GM19035 (cell line): Measurements from ENCODE around the gene SCMH1.
"Not testable (repeated sequence)": the region's sequence is repeated elsewhere in the genome, so short reads cannot be mapped to it uniquely, and the experiment has no call there.

Experiments
- ATAC-seq: cut with Tn5 transposase; IDR thresholded peaks from one replicate; pipeline ENCODE4 v1.9.1; 2021; ENCODE audit not compliant: unreplicated experiment

The SCMH1 gene

GRCh38 chr1:41158147-41158875 lies 83.8 kb downstream of the SCMH1 start:
- ATAC-seq: no peak

GRCh38 chr1:41155105-41155504 lies 87.0 kb downstream of the SCMH1 start:
- ATAC-seq: no peak

DNA sequence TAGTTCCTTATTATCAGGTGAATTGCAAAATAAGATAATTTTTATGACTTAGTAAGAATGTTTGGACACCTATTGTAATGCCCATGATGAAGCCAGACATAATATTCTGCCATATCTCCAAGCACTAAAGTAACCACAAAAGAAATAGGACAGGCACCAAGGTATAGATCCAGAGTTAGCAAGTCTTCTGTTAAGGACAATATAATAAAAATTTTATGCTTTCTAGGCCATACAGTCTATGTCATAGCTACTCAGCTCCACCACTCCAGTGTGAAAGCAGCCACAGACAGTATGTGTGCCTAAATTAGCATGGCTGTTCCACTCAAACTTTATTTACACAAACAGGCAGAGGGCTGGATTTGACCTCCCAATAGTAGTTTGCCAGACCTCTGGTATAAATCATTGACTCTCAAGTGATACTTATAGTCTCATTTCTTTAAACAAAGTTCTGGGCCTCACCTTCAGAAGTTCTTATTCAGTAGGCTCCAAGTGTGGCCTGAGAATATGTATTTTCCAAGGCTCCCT lies 88.3 kb downstream of the SCMH1 start:
- ATAC-seq: no peak

GRCh38 chr1:41152622-41153044 lies 89.5 kb downstream of the SCMH1 start:
- ATAC-seq: no peak

GRCh38 chr1:41151846-41152245 lies 90.3 kb downstream of the SCMH1 start:
- ATAC-seq: no peak

DNA sequence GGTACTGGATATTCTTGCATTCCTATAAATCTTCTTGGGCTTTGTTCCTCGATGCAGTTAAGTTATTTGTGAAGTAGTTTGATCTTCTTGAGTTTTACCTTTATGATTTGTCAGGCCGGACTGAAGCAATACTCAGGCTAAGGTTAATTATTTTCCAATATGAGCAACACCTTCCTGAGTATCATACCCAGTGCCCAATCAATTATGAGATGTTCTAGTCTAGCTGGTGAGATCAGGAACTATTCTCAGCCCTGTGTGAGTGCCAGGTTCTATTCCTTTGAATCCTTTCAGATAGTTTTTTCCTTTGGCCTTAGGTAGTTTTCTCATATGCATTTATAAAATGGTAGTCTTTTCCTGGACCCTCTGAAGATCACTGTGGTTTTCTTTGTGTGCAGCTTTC lies 92.5 kb downstream of the SCMH1 start:
- ATAC-seq: no peak

GRCh38 chr1:41144285-41144684 lies 97.8 kb downstream of the SCMH1 start:
- ATAC-seq: no peak

GRCh38 chr1:41138549-41138948 lies 103.6 kb downstream of the SCMH1 start:
- ATAC-seq: no peak

GRCh38 chr1:41135196-41135947 lies 106.7 kb downstream of the SCMH1 start:
- no peak for ATAC-seq

DNA sequence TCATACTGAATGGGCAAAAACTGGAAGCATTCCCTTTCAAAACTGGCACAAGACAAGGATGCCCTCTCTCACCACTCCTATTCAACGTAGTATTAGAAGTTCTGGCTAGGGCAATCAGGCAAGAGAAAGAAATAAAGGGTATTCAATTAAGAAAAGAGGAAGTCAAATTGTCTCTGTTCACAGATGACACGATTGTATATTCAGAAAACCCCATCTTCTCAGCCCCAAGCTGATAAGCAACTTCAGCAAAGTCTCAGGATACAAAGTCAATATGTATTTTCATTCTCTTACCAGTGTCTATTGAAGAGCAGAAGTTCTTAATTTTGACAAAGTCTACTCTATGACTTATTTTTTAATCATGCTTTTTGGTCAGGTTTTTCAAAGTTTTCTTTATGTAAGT lies 107.8 kb downstream of the SCMH1 start:
- ATAC-seq: not testable (repeated sequence)

GRCh38 chr1:41122851-41123518 lies 119.1 kb downstream of the SCMH1 start:
- ATAC-seq: no peak

DNA sequence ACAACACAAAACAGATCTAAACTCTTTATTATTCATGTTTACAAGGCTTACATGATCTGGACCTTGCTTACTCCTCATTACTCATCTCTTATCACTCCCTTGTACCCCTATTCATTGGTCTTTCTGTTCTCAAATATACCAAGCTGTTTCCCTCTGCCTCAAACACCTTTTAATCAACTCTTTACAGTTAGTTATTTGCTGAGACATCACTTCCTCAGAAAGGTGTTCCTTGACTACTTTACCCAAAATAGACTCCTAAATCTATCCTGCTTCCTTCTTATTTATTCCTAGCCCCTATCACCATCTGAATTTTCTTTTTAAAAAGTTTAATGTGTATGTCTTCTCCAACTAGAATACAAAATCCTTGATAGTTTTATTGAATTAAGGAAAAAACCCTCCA lies 120.0 kb downstream of the SCMH1 start:
- ATAC-seq: no peak

GRCh38 chr1:41118645-41119044 lies 123.5 kb downstream of the SCMH1 start:
- ATAC-seq: no peak

- ATAC-seq: not testable (repeated sequence)
Observed at GRCh38 chr1:41117241-41117640, 124.9 kb downstream of the SCMH1 start.

DNA sequence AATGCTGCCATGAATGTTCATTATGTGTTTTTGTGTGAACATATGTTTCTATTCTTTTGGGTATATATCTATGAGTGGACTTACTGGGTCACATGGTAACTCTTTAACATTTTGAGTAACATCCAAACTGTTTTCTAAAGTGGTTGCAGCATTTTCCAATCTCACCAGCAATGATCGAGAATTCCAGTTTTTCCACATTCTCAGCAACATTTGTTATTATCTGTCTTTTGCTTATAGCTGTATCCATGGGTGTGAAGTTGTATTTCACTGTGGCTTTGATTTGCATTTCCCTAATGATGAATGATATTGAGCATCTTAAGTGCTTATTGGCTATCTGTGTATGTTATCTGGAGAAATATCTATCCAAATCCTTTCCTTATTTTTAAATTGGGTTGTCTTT lies 131.4 kb downstream of the SCMH1 start:
- ATAC-seq: no peak

GRCh38 chr1:41110286-41110685 lies 131.8 kb downstream of the SCMH1 start:
- no peak for ATAC-seq

GRCh38 chr1:41109310-41110197 lies 132.6 kb downstream of the SCMH1 start:
- no peak for ATAC-seq

DNA sequence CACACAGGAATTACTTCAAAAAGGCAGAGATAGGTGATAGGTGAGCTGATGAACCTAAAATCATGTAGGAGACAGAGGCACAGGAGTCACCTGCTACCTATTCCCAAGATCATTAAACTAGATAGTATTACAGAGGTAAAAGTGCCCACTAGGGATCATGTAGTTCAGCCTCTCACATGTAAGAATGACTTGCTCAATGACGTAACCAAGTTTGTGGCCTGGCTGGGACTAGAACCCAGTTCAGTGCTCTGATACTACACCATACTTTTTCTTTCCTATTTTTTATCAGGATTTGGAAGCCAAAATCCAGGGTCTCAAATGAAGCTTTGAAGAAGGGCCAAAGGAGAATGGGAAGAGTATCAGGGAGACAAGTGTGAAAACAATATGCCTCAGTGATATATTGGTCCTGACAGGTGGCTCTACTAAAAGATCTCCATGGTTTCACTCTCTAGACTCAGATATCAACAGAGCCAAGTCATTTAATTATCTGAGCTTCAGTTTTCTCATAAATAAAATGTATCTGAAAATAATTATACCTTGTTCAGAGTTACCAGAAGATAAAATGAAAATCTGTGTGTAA lies 133.3 kb downstream of the SCMH1 start:
- ATAC-seq: no peak

- ATAC-seq: no peak
Observed at GRCh38 chr1:41103766-41104165, 138.3 kb downstream of the SCMH1 start.

- no peak for ATAC-seq
Observed at GRCh38 chr1:41102653-41103052, 139.5 kb downstream of the SCMH1 start.
